ENCODE data around the gene MARF1. TPM values are rescaled to one million over a fixed set of nuclear protein-coding genes. Genes with fewer than 3 reads are reported as not detected.

MARF1 gene
- total and polyA plus RNA-seq, 4 donors, result 7.0 to 19.8 (median 12.6) TPM

DNA sequence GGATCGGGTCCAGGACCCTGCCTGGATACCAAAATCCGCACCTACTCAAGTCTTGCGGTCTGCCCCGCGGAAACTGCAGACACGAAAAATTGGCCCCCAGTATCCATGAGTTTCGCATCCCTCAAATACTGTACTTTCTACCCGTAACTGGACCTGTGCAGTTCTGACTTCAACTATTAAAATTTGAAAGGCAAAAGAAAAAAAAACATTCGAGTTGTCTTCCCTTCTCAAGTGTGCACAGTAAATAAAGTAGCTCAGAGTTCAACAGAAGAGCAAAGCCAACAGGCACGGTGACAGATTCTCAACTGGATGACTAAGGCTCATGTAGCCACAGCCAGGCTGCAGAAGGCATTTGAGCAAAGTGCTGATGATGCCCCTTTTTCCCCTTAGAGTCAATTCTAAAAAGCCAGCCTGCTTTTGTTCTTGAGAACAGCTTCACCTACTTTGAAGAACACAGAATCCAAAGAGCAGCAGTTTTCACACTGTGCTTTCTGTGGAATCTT lies 32.5 kb downstream of the MARF1 start:
- Histone ChIP-seq H3K9ac (ENCODE audit: low read depth in 1 of 2, low read length in 2 of 2) (peak overlapping the region in 1 of 2 donors; percentile 39), H3K27ac (ENCODE audit: low read depth in 1 of 2, low read length in 2 of 2) (peak overlapping the region; percentile 36 to 66), H3K4me1 (ENCODE audit: control insufficient read depth in 4 of 4, insufficient read depth in 4 of 4, low read length in 3 of 4) (peaks cover 8 to 44% (median 35%) of the 10 kb centered on the region in 4 donors), H3K36me3 (ENCODE audit: control insufficient read depth in 4 of 4, insufficient read depth in 3 of 4, low read depth in 1 of 4, low read length in 3 of 4) (peaks cover 1 to 32% (median 15%) of the 10 kb centered on the region in 4 donors), H3K27me3 (ENCODE audit: control insufficient read depth in 4 of 4, insufficient read depth in 4 of 4, low read length in 3 of 4) (no peaks in the 10 kb centered on the region), H3K4me3 (ENCODE audit: low read depth in 1 of 3, low read length in 3 of 3) (no peak overlapping the region), H3K9me3 (ENCODE audit: control insufficient read depth in 4 of 4, low read length in 3 of 4) (no peaks in the 10 kb centered on the region)
- 79% methylated on average over 10 of the region's 10 CpGs for WGBS
- TF ChIP-seq RXRA (IDR thresholded peaks at IDR 0.05), result peak; percentile 16 to 49
- TF ChIP-seq SP1 (IDR thresholded peaks at IDR 0.05), result no peak
- TF ChIP-seq, protein P1, sequence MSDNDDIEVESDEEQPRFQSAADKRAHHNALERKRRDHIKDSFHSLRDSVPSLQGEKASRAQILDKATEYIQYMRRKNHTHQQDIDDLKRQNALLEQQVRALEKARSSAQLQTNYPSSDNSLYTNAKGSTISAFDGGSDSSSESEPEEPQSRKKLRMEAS (IDR thresholded peaks at IDR 0.05), result no peak
- TF ChIP-seq GABPA (IDR thresholded peaks at IDR 0.05 in 1 of 2, conservative IDR thresholded peaks at IDR 0.05 in 1 of 2), result no peak
- DNase-seq (ENCODE audit: low spot score), result no peak

DNA sequence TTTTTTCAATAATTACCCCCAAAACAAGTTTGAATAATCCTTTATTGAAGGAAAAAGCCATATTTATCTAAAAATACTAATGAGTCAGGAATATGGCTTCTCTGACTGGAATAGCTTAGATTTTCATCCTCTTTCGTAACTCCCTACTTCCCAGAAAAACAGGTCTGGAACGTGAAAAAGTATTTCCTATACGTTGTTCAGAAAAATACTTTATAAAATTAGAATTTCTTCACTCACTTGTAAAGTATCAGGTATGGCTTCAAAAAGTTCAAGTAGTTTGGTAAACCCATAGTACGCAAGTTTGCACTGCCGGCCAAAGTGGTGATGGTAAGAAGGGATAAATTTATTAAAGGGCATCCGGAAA lies 33.7 kb downstream of the MARF1 start:
- H3K27me3 ChIP-seq (ENCODE audit: control insufficient read depth in 4 of 4, insufficient read depth in 4 of 4, low read length in 3 of 4), result no peaks in the 10 kb centered on the region
- no peaks in the 10 kb centered on the region for H3K9me3 ChIP-seq (ENCODE audit: control insufficient read depth in 4 of 4, low read length in 3 of 4)
- no peak for DNase-seq (ENCODE audit: low spot score)
- peaks cover 11 to 54% (median 46%) of the 10 kb centered on the region in 4 donors for H3K4me1 ChIP-seq (ENCODE audit: control insufficient read depth in 4 of 4, insufficient read depth in 4 of 4, low read length in 3 of 4)
- H3K36me3 ChIP-seq (ENCODE audit: control insufficient read depth in 4 of 4, insufficient read depth in 3 of 4, low read depth in 1 of 4, low read length in 3 of 4), result peaks cover 1 to 27% (median 13%) of the 10 kb centered on the region in 4 donors
- H3K9ac ChIP-seq (ENCODE audit: low read depth in 1 of 2, low read length in 2 of 2), result no peak overlapping the region
- peak overlapping the region; percentile 83 to 97 for H3K27ac ChIP-seq (ENCODE audit: low read depth in 1 of 2, low read length in 2 of 2)
- H3K4me3 ChIP-seq (ENCODE audit: low read depth in 1 of 3, low read length in 3 of 3), result no peak overlapping the region
- WGBS, result 84% methylated on average over 6 of the region's 6 CpGs
- TF ChIP-seq, protein P2, sequence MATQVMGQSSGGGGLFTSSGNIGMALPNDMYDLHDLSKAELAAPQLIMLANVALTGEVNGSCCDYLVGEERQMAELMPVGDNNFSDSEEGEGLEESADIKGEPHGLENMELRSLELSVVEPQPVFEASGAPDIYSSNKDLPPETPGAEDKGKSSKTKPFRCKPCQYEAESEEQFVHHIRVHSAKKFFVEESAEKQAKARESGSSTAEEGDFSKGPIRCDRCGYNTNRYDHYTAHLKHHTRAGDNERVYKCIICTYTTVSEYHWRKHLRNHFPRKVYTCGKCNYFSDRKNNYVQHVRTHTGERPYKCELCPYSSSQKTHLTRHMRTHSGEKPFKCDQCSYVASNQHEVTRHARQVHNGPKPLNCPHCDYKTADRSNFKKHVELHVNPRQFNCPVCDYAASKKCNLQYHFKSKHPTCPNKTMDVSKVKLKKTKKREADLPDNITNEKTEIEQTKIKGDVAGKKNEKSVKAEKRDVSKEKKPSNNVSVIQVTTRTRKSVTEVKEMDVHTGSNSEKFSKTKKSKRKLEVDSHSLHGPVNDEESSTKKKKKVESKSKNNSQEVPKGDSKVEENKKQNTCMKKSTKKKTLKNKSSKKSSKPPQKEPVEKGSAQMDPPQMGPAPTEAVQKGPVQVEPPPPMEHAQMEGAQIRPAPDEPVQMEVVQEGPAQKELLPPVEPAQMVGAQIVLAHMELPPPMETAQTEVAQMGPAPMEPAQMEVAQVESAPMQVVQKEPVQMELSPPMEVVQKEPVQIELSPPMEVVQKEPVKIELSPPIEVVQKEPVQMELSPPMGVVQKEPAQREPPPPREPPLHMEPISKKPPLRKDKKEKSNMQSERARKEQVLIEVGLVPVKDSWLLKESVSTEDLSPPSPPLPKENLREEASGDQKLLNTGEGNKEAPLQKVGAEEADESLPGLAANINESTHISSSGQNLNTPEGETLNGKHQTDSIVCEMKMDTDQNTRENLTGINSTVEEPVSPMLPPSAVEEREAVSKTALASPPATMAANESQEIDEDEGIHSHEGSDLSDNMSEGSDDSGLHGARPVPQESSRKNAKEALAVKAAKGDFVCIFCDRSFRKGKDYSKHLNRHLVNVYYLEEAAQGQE (IDR thresholded peaks at IDR 0.05), result no peak
- TF ChIP-seq JUND (IDR thresholded peaks at IDR 0.05), result no peak
- TF ChIP-seq SP1 (IDR thresholded peaks at IDR 0.05), result no peak
- no peak for TF ChIP-seq FOXA1 (IDR thresholded peaks at IDR 0.05)
- TF ChIP-seq YY1 (IDR thresholded peaks at IDR 0.05), result no peak
- TF ChIP-seq FOXA2 (IDR thresholded peaks at IDR 0.05), result no peak
- TF ChIP-seq, protein P3, sequence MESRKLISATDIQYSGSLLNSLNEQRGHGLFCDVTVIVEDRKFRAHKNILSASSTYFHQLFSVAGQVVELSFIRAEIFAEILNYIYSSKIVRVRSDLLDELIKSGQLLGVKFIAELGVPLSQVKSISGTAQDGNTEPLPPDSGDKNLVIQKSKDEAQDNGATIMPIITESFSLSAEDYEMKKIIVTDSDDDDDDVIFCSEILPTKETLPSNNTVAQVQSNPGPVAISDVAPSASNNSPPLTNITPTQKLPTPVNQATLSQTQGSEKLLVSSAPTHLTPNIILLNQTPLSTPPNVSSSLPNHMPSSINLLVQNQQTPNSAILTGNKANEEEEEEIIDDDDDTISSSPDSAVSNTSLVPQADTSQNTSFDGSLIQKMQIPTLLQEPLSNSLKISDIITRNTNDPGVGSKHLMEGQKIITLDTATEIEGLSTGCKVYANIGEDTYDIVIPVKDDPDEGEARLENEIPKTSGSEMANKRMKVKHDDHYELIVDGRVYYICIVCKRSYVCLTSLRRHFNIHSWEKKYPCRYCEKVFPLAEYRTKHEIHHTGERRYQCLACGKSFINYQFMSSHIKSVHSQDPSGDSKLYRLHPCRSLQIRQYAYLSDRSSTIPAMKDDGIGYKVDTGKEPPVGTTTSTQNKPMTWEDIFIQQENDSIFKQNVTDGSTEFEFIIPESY (IDR thresholded peaks at IDR 0.05), result no peak
- TF ChIP-seq RAD21 (IDR thresholded peaks at IDR 0.05), result no peak
- TF ChIP-seq EGR1 (IDR thresholded peaks at IDR 0.05; ENCODE audit: low read depth in 2 of 2), result no peak
